OCI-LY3 (cell line): ENCODE measurements around the gene ZP4.

Experiments used
- H2AFZ ChIP-seq: fragments of 200-600, 300-600 bp; shearing (Covaris generic); 2 replicates; pipeline ENCODE4 v1.6.0; 2014; ENCODE audit warnings: antibody characterized with exemption, low read depth, low read length
- H3K27ac ChIP-seq: fragments of 200-600, 300-600 bp; sonication (generic); 2 replicates; pipeline ENCODE4 v1.5.1; 2014; ENCODE audit warnings: mild to moderate bottlenecking, low read length, moderate library complexity, mixed read lengths
- H3K27me3 ChIP-seq: fragments of 200-600, 300-600 bp; sonication (generic); 2 replicates; pipeline ENCODE4 v1.6.1; 2014; ENCODE audit warnings: low read depth, low read length, mixed read lengths
- H3K36me3 ChIP-seq: fragments of 200-600, 300-600 bp; sonication (generic); replicated peaks from 2 replicates; pipeline ENCODE3; 2014; ENCODE audit warnings: low read depth, low read length, mixed read lengths
- H3K4me1 ChIP-seq: fragments of 300-600, 200-600 bp; sonication (generic); 2 replicates; pipeline ENCODE4 v1.6.1; 2014; ENCODE audit warnings: low read length, mixed read lengths
- H3K4me2 ChIP-seq: fragments of 200-600, 300-600 bp; sonication (generic); 2 replicates; pipeline ENCODE4 v1.6.1; 2014; ENCODE audit warnings: low read length, mixed read lengths
- H3K4me3 ChIP-seq: fragments of 300-600, 200-600 bp; sonication (generic); 2 replicates; pipeline ENCODE4 v1.5.1; 2014; ENCODE audit warnings: antibody characterized with exemption, mild to moderate bottlenecking, low read length, moderate library complexity
- H3K79me2 ChIP-seq: fragments of 300-600, 200-600 bp; shearing (Covaris generic); 2 replicates; pipeline ENCODE4 v1.6.1; 2014; ENCODE audit warnings: mild to moderate bottlenecking, low read length, mixed read lengths
- H3K9ac ChIP-seq: fragments of 300-600, 200-600 bp; shearing (Covaris generic); 2 replicates; pipeline ENCODE4 v1.6.0; 2014; ENCODE audit warnings: mild to moderate bottlenecking, low read length, moderate library complexity
- H3K9me3 ChIP-seq: fragments of 200-600, 300-600 bp; shearing (Covaris generic); 2 replicates; pipeline ENCODE4 v1.6.1; 2014; ENCODE audit warnings: low read length, mixed read lengths; ENCODE audit not compliant: insufficient read depth
- H4K20me1 ChIP-seq: fragments of 200-600, 300-600 bp; sonication (generic); 2 replicates; pipeline ENCODE4 v1.6.1; 2016; ENCODE audit warnings: low read length, mixed read lengths; ENCODE audit not compliant: insufficient read depth
- EZH2phosphoT487 ChIP-seq: fragments of 200-600 bp; shearing (Covaris generic); IDR thresholded peaks from 2 replicates; pipeline ENCODE4 v1.6.1; 2018; ENCODE audit warnings: antibody characterized with exemption, mixed run types, low read depth
- TF ChIP-seq, protein P1 (sequence below): fragments of 200-600, 300-600 bp; sonication (generic); IDR thresholded peaks from 2 replicates; pipeline ENCODE4 v1.5.1; 2014; ENCODE audit warnings: antibody characterized with exemption, low read length, low read depth

The ZP4 gene

DNA sequence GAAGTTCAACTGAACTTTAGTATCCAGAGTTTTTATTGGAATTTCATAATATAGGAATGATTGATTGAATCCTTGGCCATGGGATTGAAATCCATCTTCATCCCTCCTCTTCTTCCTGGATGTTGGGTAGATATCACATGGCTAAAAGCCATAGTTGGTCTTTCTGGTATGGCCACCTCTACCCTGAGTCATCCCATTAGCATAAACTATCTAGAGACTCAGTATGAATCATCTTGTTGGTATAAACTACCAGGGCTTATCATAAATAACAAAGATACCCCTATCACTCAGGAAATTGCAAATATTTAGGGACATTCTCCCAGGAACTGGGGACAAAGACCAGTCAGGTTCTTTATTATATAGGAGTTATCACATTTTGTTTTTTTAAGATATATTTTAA lies 21.2 kb upstream of the ZP4 start:
- no peaks in the 10 kb centered on the region for H3K4me1 ChIP-seq
- H3K36me3 ChIP-seq, result peaks cover 6% of the 10 kb centered on the region
- H3K4me3 ChIP-seq, result no peak overlapping the region
- no peaks in the 10 kb centered on the region for H4K20me1 ChIP-seq
- H3K27ac ChIP-seq, result no peak overlapping the region
- H3K4me2 ChIP-seq, result no peak overlapping the region
- H3K79me2 ChIP-seq, result no peaks in the 10 kb centered on the region
- H3K9me3 ChIP-seq, result peaks cover 12% of the 10 kb centered on the region
- no peak for TF ChIP-seq EZH2phosphoT487
- TF ChIP-seq, protein P1, sequence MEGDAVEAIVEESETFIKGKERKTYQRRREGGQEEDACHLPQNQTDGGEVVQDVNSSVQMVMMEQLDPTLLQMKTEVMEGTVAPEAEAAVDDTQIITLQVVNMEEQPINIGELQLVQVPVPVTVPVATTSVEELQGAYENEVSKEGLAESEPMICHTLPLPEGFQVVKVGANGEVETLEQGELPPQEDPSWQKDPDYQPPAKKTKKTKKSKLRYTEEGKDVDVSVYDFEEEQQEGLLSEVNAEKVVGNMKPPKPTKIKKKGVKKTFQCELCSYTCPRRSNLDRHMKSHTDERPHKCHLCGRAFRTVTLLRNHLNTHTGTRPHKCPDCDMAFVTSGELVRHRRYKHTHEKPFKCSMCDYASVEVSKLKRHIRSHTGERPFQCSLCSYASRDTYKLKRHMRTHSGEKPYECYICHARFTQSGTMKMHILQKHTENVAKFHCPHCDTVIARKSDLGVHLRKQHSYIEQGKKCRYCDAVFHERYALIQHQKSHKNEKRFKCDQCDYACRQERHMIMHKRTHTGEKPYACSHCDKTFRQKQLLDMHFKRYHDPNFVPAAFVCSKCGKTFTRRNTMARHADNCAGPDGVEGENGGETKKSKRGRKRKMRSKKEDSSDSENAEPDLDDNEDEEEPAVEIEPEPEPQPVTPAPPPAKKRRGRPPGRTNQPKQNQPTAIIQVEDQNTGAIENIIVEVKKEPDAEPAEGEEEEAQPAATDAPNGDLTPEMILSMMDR, result no peak
- no peaks in the 10 kb centered on the region for H3K27me3 ChIP-seq
- H2AFZ ChIP-seq, result no peak overlapping the region
- no peak overlapping the region for H3K9ac ChIP-seq

DNA sequence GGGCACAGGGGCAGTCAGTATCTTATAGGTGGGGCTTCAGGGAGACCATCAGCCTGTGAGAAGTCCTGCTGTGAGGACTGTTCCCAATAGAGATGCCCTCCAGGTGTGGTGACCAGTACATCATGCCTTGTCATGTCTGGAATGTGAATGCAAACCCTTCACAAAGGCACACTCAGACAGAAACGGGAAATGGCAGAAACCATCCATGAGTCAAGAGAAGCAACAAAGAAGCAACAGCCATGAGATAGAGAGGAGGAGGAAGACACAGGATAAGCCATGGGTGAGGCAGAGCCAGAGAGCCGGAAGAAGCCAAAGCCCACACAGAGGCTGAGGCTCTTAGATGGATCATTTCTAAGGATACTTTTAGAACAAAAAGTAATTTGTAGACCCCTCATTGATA lies 20.1 kb upstream of the ZP4 start:
- peaks cover 6% of the 10 kb centered on the region for H3K36me3 ChIP-seq
- no peak overlapping the region for H3K27ac ChIP-seq
- no peaks in the 10 kb centered on the region for H3K4me1 ChIP-seq
- no peaks in the 10 kb centered on the region for H3K27me3 ChIP-seq
- H3K9me3 ChIP-seq, result peaks cover 12% of the 10 kb centered on the region
- H3K79me2 ChIP-seq, result no peaks in the 10 kb centered on the region
- H2AFZ ChIP-seq, result no peak overlapping the region
- H3K4me3 ChIP-seq, result no peak overlapping the region
- TF ChIP-seq, protein P1, result no peak
- TF ChIP-seq EZH2phosphoT487, result no peak
- H3K9ac ChIP-seq, result no peak overlapping the region
- H4K20me1 ChIP-seq, result no peaks in the 10 kb centered on the region
- no peak overlapping the region for H3K4me2 ChIP-seq

DNA sequence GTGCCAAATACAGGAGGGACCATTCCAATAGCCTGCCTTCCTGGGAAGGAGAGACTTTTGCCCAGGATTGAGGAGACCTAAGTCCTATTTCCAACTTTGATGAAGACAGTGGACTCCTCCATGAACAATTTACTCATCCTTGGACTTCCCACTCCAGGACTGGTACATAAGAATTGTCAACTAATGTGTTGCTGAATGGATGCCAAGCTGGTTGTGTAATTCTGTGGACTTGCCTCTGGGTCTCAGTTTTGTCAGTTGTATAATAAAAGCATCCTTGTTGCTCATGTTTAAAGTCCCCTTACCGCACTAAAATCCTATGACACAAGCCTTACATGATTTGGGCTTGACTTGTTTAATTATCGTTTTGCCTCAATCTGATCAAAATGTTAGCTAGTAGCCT lies 13.2 kb upstream of the ZP4 start:
- Histone ChIP-seq H3K36me3 (no peaks in the 10 kb centered on the region), H3K4me2 (peak overlapping the region; percentile 39), H3K27me3 (no peaks in the 10 kb centered on the region), H3K9me3 (no peaks in the 10 kb centered on the region), H4K20me1 (no peaks in the 10 kb centered on the region), H3K4me1 (peaks cover 16% of the 10 kb centered on the region), H3K9ac (no peak overlapping the region), H3K4me3 (no peak overlapping the region), H2AFZ (no peak overlapping the region), H3K27ac (no peak overlapping the region), H3K79me2 (no peaks in the 10 kb centered on the region)
- no peak for TF ChIP-seq EZH2phosphoT487
- TF ChIP-seq, protein P1, result no peak

DNA sequence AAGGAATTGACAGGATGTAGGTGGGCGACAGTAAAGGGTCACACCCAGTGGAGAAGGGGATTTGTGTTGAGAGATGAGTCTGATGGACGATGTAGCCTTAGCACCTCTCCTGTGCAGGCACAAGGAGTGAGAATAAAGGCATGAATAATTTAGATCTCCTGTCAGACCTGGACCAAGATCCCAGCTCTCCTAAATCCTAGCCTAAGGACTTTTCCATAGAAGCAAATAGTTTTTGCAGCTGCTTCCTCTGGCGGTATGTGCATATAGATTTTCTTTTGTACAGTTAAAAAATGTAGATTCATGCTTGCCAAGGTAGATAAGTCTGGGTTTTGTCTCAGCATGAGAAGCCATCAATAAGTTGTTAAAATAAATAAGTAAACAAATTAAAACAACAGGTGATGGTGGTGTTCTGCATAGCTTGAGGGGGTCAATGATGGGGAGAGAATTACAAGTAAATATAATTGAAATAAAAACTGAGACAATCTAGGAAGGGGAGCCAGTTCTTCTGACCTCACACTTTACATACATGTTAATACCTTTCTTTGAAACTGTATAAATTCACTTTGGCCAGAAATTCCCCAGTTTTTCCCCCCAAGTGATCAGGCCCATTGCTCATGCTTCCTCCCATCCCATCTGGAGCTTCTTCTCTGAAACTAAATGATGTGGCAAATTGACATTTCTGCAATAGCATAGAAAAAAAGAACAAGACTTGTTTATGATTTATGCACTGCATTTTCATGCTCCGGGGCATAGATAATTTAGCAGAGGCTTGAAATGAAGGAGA lies 12.4 kb upstream of the ZP4 start:
- Histone ChIP-seq H3K27ac (no peak overlapping the region), H3K4me1 (peaks cover 16% of the 10 kb centered on the region), H3K9ac (no peak overlapping the region), H4K20me1 (no peaks in the 10 kb centered on the region), H3K9me3 (no peaks in the 10 kb centered on the region), H3K27me3 (no peaks in the 10 kb centered on the region), H3K4me2 (peak overlapping the region; percentile 39), H3K4me3 (no peak overlapping the region), H2AFZ (no peak overlapping the region), H3K36me3 (no peaks in the 10 kb centered on the region), H3K79me2 (no peaks in the 10 kb centered on the region)
- TF ChIP-seq, protein P1, result no peak
- no peak for TF ChIP-seq EZH2phosphoT487
